ENCODE data around the gene ADCY5. TPM values are rescaled to one million over a fixed set of nuclear protein-coding genes. Genes with fewer than 3 reads are reported as not detected.

ADCY5 gene
- total and polyA plus RNA-seq, 4 donors = 0.74 to 6.6 (median 2.9) TPM

GRCh38 chr3:123276346-123277006 is 172.4 kb downstream of the ADCY5 start (continued):
- TF ChIP-seq EGR1 (IDR thresholded peaks at IDR 0.05; ENCODE audit: low read depth in 2 of 2) = no peak
- TF ChIP-seq TAF1 (conservative IDR thresholded peaks at IDR 0.05) = no peak
- TF ChIP-seq RAD21 (IDR thresholded peaks at IDR 0.05) = no peak
- no peak for TF ChIP-seq HNF4A (conservative IDR thresholded peaks at IDR 0.05)
- no peak for TF ChIP-seq JUND (IDR thresholded peaks at IDR 0.05)
- TF ChIP-seq FOXA2 (IDR thresholded peaks at IDR 0.05) = no peak
- TF ChIP-seq RXRA (IDR thresholded peaks at IDR 0.05) = no peak
- TF ChIP-seq, protein P1, sequence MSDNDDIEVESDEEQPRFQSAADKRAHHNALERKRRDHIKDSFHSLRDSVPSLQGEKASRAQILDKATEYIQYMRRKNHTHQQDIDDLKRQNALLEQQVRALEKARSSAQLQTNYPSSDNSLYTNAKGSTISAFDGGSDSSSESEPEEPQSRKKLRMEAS (IDR thresholded peaks at IDR 0.05) = no peak
- TF ChIP-seq, protein P2, sequence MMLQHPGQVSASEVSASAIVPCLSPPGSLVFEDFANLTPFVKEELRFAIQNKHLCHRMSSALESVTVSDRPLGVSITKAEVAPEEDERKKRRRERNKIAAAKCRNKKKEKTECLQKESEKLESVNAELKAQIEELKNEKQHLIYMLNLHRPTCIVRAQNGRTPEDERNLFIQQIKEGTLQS (IDR thresholded peaks at IDR 0.05) = no peak

GRCh38 chr3:123275691-123276090 is 173.2 kb downstream of the ADCY5 start:
- no peak for DNase-seq (ENCODE audit: low spot score)
- H3K27me3 ChIP-seq (ENCODE audit: control insufficient read depth in 4 of 4, insufficient read depth in 4 of 4, low read length in 3 of 4) = no peaks in the 10 kb centered on the region
- no peak overlapping the region for H3K9ac ChIP-seq (ENCODE audit: low read depth in 1 of 2, low read length in 2 of 2)
- 88% methylated on average over 3 of the region's 3 CpGs for WGBS
- TF ChIP-seq, protein P3, sequence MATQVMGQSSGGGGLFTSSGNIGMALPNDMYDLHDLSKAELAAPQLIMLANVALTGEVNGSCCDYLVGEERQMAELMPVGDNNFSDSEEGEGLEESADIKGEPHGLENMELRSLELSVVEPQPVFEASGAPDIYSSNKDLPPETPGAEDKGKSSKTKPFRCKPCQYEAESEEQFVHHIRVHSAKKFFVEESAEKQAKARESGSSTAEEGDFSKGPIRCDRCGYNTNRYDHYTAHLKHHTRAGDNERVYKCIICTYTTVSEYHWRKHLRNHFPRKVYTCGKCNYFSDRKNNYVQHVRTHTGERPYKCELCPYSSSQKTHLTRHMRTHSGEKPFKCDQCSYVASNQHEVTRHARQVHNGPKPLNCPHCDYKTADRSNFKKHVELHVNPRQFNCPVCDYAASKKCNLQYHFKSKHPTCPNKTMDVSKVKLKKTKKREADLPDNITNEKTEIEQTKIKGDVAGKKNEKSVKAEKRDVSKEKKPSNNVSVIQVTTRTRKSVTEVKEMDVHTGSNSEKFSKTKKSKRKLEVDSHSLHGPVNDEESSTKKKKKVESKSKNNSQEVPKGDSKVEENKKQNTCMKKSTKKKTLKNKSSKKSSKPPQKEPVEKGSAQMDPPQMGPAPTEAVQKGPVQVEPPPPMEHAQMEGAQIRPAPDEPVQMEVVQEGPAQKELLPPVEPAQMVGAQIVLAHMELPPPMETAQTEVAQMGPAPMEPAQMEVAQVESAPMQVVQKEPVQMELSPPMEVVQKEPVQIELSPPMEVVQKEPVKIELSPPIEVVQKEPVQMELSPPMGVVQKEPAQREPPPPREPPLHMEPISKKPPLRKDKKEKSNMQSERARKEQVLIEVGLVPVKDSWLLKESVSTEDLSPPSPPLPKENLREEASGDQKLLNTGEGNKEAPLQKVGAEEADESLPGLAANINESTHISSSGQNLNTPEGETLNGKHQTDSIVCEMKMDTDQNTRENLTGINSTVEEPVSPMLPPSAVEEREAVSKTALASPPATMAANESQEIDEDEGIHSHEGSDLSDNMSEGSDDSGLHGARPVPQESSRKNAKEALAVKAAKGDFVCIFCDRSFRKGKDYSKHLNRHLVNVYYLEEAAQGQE (IDR thresholded peaks at IDR 0.05) = no peak
- TF ChIP-seq GABPA (IDR thresholded peaks at IDR 0.05 in 1 of 2, conservative IDR thresholded peaks at IDR 0.05 in 1 of 2) (no peak), RXRA (IDR thresholded peaks at IDR 0.05) (no peak), CTCF (IDR thresholded peaks at IDR 0.05; ENCODE audit: low read depth, low read length, missing input control) (no peak), EGR1 (IDR thresholded peaks at IDR 0.05; ENCODE audit: low read depth in 2 of 2) (no peak), HNF4A (conservative IDR thresholded peaks at IDR 0.05) (no peak), TAF1 (conservative IDR thresholded peaks at IDR 0.05) (no peak), NR2F2 (IDR thresholded peaks at IDR 0.05) (no peak), HNF4G (IDR thresholded peaks at IDR 0.05) (no peak), YY1 (IDR thresholded peaks at IDR 0.05) (no peak), FOXA1 (IDR thresholded peaks at IDR 0.05) (no peak), FOXA2 (IDR thresholded peaks at IDR 0.05) (no peak), JUND (IDR thresholded peaks at IDR 0.05) (no peak), ZBTB33 (IDR thresholded peaks at IDR 0.05) (no peak), RAD21 (IDR thresholded peaks at IDR 0.05) (no peak)
- TF ChIP-seq, protein P1 (IDR thresholded peaks at IDR 0.05) = no peak
- TF ChIP-seq, protein P2 (IDR thresholded peaks at IDR 0.05) = no peak
- H3K9me3 ChIP-seq (ENCODE audit: control insufficient read depth in 4 of 4, low read length in 3 of 4) = no peaks in the 10 kb centered on the region
- H3K36me3 ChIP-seq (ENCODE audit: control insufficient read depth in 4 of 4, insufficient read depth in 3 of 4, low read depth in 1 of 4, low read length in 3 of 4) = peaks cover 0 to 5% (median 3%) of the 10 kb centered on the region in 4 donors
- H3K4me3 ChIP-seq (ENCODE audit: low read depth in 1 of 3, low read length in 3 of 3) = no peak overlapping the region
- H3K4me1 ChIP-seq (ENCODE audit: control insufficient read depth in 4 of 4, insufficient read depth in 4 of 4, low read length in 3 of 4) = no peaks in the 10 kb centered on the region
- H3K27ac ChIP-seq (ENCODE audit: low read depth in 1 of 2, low read length in 2 of 2) = no peak overlapping the region

Data from liver (tissue), 9 donors.